ENCODE data around the gene GET4.

The GET4 gene

DNA sequence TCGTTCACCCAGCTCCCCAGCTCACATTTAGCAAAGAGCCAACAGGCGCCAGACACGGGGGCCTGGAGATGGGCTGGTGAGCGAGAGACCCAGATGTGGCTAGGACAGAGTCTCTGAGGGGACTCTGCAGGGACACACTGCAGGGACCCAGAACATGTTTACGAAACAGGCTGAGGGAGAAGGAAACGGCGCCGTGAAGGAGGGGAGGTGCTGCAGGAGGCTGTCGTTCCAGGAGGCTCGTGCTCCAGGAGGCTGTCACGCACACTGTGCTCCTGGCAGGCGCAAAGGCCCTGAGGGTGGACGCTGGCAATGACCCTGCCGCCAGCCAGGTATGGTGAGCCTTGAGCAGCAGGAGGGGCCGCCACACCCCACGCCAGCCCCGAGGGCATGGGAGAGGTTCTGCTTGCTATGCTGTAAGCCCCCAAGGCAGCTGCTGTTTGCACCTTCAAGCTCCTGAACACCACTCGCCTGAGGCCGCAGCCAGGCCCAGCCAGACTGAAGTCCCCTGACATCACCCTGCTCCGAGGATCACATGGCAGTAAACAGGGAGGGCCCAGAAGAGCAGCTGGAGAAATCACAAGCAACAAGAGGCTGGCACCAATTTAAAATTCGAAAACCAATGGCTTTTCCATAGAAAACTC lies 50.8 kb downstream of the GET4 start:
- DNase-seq (ENCODE audit: low read depth) = peak; percentile 68
- TF ChIP-seq, protein P1, sequence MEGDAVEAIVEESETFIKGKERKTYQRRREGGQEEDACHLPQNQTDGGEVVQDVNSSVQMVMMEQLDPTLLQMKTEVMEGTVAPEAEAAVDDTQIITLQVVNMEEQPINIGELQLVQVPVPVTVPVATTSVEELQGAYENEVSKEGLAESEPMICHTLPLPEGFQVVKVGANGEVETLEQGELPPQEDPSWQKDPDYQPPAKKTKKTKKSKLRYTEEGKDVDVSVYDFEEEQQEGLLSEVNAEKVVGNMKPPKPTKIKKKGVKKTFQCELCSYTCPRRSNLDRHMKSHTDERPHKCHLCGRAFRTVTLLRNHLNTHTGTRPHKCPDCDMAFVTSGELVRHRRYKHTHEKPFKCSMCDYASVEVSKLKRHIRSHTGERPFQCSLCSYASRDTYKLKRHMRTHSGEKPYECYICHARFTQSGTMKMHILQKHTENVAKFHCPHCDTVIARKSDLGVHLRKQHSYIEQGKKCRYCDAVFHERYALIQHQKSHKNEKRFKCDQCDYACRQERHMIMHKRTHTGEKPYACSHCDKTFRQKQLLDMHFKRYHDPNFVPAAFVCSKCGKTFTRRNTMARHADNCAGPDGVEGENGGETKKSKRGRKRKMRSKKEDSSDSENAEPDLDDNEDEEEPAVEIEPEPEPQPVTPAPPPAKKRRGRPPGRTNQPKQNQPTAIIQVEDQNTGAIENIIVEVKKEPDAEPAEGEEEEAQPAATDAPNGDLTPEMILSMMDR (IDR thresholded peaks at IDR 0.05; ENCODE audit: low read depth, low read length) = no peak
- TF ChIP-seq, protein P2, sequence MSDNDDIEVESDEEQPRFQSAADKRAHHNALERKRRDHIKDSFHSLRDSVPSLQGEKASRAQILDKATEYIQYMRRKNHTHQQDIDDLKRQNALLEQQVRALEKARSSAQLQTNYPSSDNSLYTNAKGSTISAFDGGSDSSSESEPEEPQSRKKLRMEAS (IDR thresholded peaks at IDR 0.05; ENCODE audit: low read depth, low read length) = no peak
- TF ChIP-seq POLR2A (IDR thresholded peaks at IDR 0.05; ENCODE audit: extremely low read depth, insufficient read length) = no peak
- no peak for TF ChIP-seq MYC (IDR thresholded peaks at IDR 0.05; ENCODE audit: low read depth, low read length)

GRCh38 chr7:929311-929711 lies 53.0 kb downstream of the GET4 start:
- no peak for DNase-seq (ENCODE audit: low read depth)
- no peak overlapping the region for H3K4me3 ChIP-seq (ENCODE audit: low read depth, low read length)
- TF ChIP-seq, protein P1 (IDR thresholded peaks at IDR 0.05; ENCODE audit: low read depth, low read length) = no peak
- TF ChIP-seq POLR2A (IDR thresholded peaks at IDR 0.05; ENCODE audit: extremely low read depth, insufficient read length) = no peak
- no peak for TF ChIP-seq MYC (IDR thresholded peaks at IDR 0.05; ENCODE audit: low read depth, low read length)
- TF ChIP-seq, protein P2 (IDR thresholded peaks at IDR 0.05; ENCODE audit: low read depth, low read length) = no peak

More for the DNA sequence above, 50.8 kb downstream of the GET4 start:
- no peak overlapping the region for H3K4me3 ChIP-seq (ENCODE audit: low read depth, low read length)

GRCh38 chr7:930975-931758 lies 54.8 kb downstream of the GET4 start:
- TF ChIP-seq MYC (IDR thresholded peaks at IDR 0.05; ENCODE audit: low read depth, low read length) = no peak
- TF ChIP-seq, protein P1 (IDR thresholded peaks at IDR 0.05; ENCODE audit: low read depth, low read length) = no peak
- no peak for TF ChIP-seq POLR2A (IDR thresholded peaks at IDR 0.05; ENCODE audit: extremely low read depth, insufficient read length)
- TF ChIP-seq, protein P2 (IDR thresholded peaks at IDR 0.05; ENCODE audit: low read depth, low read length) = peak; percentile 69
- DNase-seq (ENCODE audit: low read depth) = peak; percentile 80
- H3K4me3 ChIP-seq (ENCODE audit: low read depth, low read length) = no peak overlapping the region

- H3K4me3 ChIP-seq (ENCODE audit: low read depth, low read length) = no peak overlapping the region
- no peak for DNase-seq (ENCODE audit: low read depth)
- TF ChIP-seq MYC (IDR thresholded peaks at IDR 0.05; ENCODE audit: low read depth, low read length) (no peak), POLR2A (IDR thresholded peaks at IDR 0.05; ENCODE audit: extremely low read depth, insufficient read length) (no peak)
- TF ChIP-seq, protein P2 (IDR thresholded peaks at IDR 0.05; ENCODE audit: low read depth, low read length) = no peak
- TF ChIP-seq, protein P1 (IDR thresholded peaks at IDR 0.05; ENCODE audit: low read depth, low read length) = no peak
Measured at GRCh38 chr7:931871-932650, 55.7 kb downstream of the GET4 start.

- TF ChIP-seq POLR2A (IDR thresholded peaks at IDR 0.05; ENCODE audit: extremely low read depth, insufficient read length) = no peak
- TF ChIP-seq MYC (IDR thresholded peaks at IDR 0.05; ENCODE audit: low read depth, low read length) = no peak
- TF ChIP-seq, protein P2 (IDR thresholded peaks at IDR 0.05; ENCODE audit: low read depth, low read length) = no peak
- TF ChIP-seq, protein P1 (IDR thresholded peaks at IDR 0.05; ENCODE audit: low read depth, low read length) = no peak
- H3K4me3 ChIP-seq (ENCODE audit: low read depth, low read length) = no peak overlapping the region
- DNase-seq (ENCODE audit: low read depth) = no peak
Measured at GRCh38 chr7:932651-932975, 56.3 kb downstream of the GET4 start.
